A549 treated with RU486 at 1 μM for 4 hours (cell line): Measurements from ENCODE around the gene TEKT1. TPM values are rescaled to one million over a fixed set of nuclear protein-coding genes. Genes with fewer than 3 reads are reported as not detected.

Experiments
- total RNA-seq: library from RNA; stranded (reverse); fragments of 200-300 nt; extraction: Qiagen RNA extraction; gene quantifications from 5 replicates; pipeline ENCODE4 v1.2.3, GENCODE V29; 2022; ENCODE audit warnings: low read depth

The TEKT1 gene
- 0.06 to 0.12 TPM in 2 of 5 replicates, not detected in the others for total RNA-seq

GRCh38 chr17:6831661-6832263, at the start of gene TEKT1:
TEKT1 (minus strand) TSS chr17:6831729; CDS start chr17:6830376, 1,353 bp downstream.

GRCh38 chr17:6775871-6776405, 55.6 kb downstream of the TEKT1 start, which contains the start of gene FBXO39:
FBXO39 (plus strand) TSS chr17:6776215; CDS start chr17:6779869, 3,654 bp downstream.

GRCh38 chr17:6755731-6756184, 75.8 kb downstream of the TEKT1 start, which contains the start of gene XAF1:
XAF1 (plus strand) TSS chr17:6756046; CDS start chr17:6756079, 33 bp downstream.

Other genes starting within 250 kb of the TEKT1 start
- gene KIAA0753, start 191.0 kb downstream of the TEKT1 start, total RNA-seq = 16.2 to 19.8 TPM (median 19.1 TPM) in 5 replicates
- gene TXNDC17, start 190.7 kb downstream of the TEKT1 start, total RNA-seq = 406 to 453 TPM (median 425 TPM) in 5 replicates
- gene MED31, start 180.1 kb downstream of the TEKT1 start, total RNA-seq = 26.4 to 37.0 TPM (median 33.1 TPM) in 5 replicates
- 2.0 to 3.5 TPM (median 3.2 TPM) in 5 replicates for gene C17orf100, start 180.0 kb downstream of the TEKT1 start, total RNA-seq
- 0.11 to 0.70 TPM (median 0.30 TPM) in 5 replicates for gene SLC13A5, start 118.4 kb downstream of the TEKT1 start, total RNA-seq
- 0.03 to 0.24 TPM in 2 of 5 replicates, not detected in the others for gene XAF1, start 75.7 kb downstream of the TEKT1 start, total RNA-seq
- not detected in 5 replicates for gene FBXO39, start 55.5 kb downstream of the TEKT1 start, total RNA-seq
- not detected in 5 replicates for gene ALOX12, start 164.3 kb upstream of the TEKT1 start, total RNA-seq
- 458 to 548 TPM (median 474 TPM) in 5 replicates for gene RNASEK, start 180.9 kb upstream of the TEKT1 start, total RNA-seq
- gene BCL6B, start 191.3 kb upstream of the TEKT1 start, total RNA-seq = 0.09 TPM in 1 of 5 replicates, not detected in the others
- 8.8 to 12.1 TPM (median 10.0 TPM) in 5 replicates for gene SLC16A13, start 204.3 kb upstream of the TEKT1 start, total RNA-seq
- gene SLC16A11, start 212.4 kb upstream of the TEKT1 start, total RNA-seq = not detected in 5 replicates
- gene CLEC10A, start 248.5 kb upstream of the TEKT1 start, total RNA-seq = not detected in 5 replicates